Measurements from ENCODE around the gene STPG3. TPM values are rescaled to one million over a fixed set of nuclear protein-coding genes. Genes with fewer than 3 reads are reported as not detected.

STPG3 gene
- total and polyA plus RNA-seq, 2 of the 13 experiments (the other 11 are each of a cell fraction or from before 2014, with no cell fraction given): not detected

GRCh38 chr9:137221506-137222111 is 29.5 kb upstream of the STPG3 start (continued):
- no peak for TF ChIP-seq ZNF644 (CRISPR knock-in tag; IDR thresholded peaks at IDR 0.05; ENCODE audit: low read depth)
- TF ChIP-seq ZNF564 (CRISPR knock-in tag; IDR thresholded peaks at IDR 0.05): no peak
- no peak for TF ChIP-seq SP2 (CRISPR knock-in tag; IDR thresholded peaks at IDR 0.05)
- peak; percentile 22; the same call in 1 of the 2 replicates for TF ChIP-seq RFXAP (CRISPR knock-in tag; IDR thresholded peaks at IDR 0.05; ENCODE audit: borderline replicate concordance)
- TF ChIP-seq SOX6 (IDR thresholded peaks at IDR 0.05): no peak
- peak; percentile 59 for TF ChIP-seq SOX6 (CRISPR knock-in tag; IDR thresholded peaks at IDR 0.05)
- peak; percentile 42; the same call in 1 of the 2 replicates for TF ChIP-seq TFAP4 (IDR thresholded peaks at IDR 0.05; ENCODE audit: borderline replicate concordance, low read depth)
- no peak for TF ChIP-seq ZKSCAN8 (CRISPR knock-in tag; IDR thresholded peaks at IDR 0.05; ENCODE audit: borderline replicate concordance)
- TF ChIP-seq TAF1 (CRISPR knock-in tag; IDR thresholded peaks at IDR 0.05): peak; percentile 27; the same call in 1 of the 2 replicates
- no peak for TF ChIP-seq ZNF549 (CRISPR knock-in tag; IDR thresholded peaks at IDR 0.05)
- no peak for TF ChIP-seq GATA4 (IDR thresholded peaks at IDR 0.05; ENCODE audit: borderline replicate concordance, low read depth)
- no peak for TF ChIP-seq SMAD9 (CRISPR knock-in tag; IDR thresholded peaks at IDR 0.05)
- TF ChIP-seq ZGPAT (CRISPR knock-in tag; IDR thresholded peaks at IDR 0.05): peak; percentile 50; the same call in 1 of the 2 replicates
- TF ChIP-seq YEATS2 (CRISPR knock-in tag; IDR thresholded peaks at IDR 0.05; ENCODE audit: borderline replicate concordance): no peak
- no peak for TF ChIP-seq CSRNP2 (CRISPR knock-in tag; conservative IDR thresholded peaks at IDR 0.05; ENCODE audit: low read depth)
- no peak for TF ChIP-seq ZNF691 (CRISPR knock-in tag; IDR thresholded peaks at IDR 0.05; ENCODE audit: borderline replicate concordance, low read depth)
- no peak for TF ChIP-seq ZNF891 (CRISPR knock-in tag; IDR thresholded peaks at IDR 0.05)
- TF ChIP-seq MTF1 (CRISPR knock-in tag; IDR thresholded peaks at IDR 0.05): no peak
- no peak for TF ChIP-seq MNT (IDR thresholded peaks at IDR 0.05)
- no peak for TF ChIP-seq RFX3 (CRISPR knock-in tag; IDR thresholded peaks at IDR 0.05)

Measured in HepG2 (cell line).